Thyroid gland (tissue), 4 donors: ENCODE data around the gene PUDP.

Source experiments
- CTCF ChIP-seq, 6 experiments: fragments of 200-600 bp in 3 of 6; fragments of 450-650 bp in 3 of 6; sonication (generic) in 3 of 6; IDR thresholded peaks; one replicate each; pipeline ENCODE4 v1.5.1; 2016 to 2019; ENCODE audit warnings: antibody characterized with exemption in 6 of 6, mild to moderate bottlenecking in 2 of 6, inconsistent platforms in 1 of 6, moderate library complexity in 1 of 6
- POLR2A ChIP-seq, 2 donors: fragments of 450-650 bp; IDR thresholded peaks; one replicate each; pipeline ENCODE4 v1.6.1; 2017; ENCODE audit warnings: antibody characterized with exemption in 2 of 2, mild to moderate bottlenecking in 2 of 2, moderate library complexity in 1 of 2

GRCh38 chrX:7024850-7025249, 123.1 kb downstream of the PUDP start:
- TF ChIP-seq POLR2A (IDR thresholded peaks at IDR 0.05) (no peak), CTCF (IDR thresholded peaks at IDR 0.05) (no peak)
